ENCODE results near the gene VPS35L. TPM values are rescaled to one million over a fixed set of nuclear protein-coding genes. Genes with fewer than 3 reads are reported as not detected.
A peak's percentile ranks its signal among the peaks of the same experiment; 100 is the strongest.

Gene VPS35L
- total and polyA plus RNA-seq, 2 of the 13 experiments (the other 11 are each of a cell fraction or from before 2014, with no cell fraction given), result 1.4 to 1.6 TPM

DNA sequence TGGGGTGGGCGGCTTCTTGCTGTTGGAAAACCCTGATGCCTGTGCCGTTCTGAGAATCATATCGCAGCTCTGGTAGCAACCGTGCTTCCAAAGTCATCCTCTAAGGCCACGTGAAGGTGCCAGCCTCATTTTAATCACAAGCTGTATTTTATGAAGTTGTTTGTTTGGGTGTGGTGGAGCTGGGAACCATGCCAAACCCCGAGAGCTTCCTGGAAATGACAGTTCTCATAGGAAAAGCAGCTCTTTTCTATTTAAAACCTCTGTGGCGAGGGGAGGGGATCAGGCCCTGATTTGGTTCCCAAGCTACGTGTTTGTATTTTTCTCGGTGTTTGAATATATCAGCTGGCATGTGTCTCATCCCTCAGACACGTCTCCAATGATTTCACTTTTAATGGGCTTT, 140.8 kb downstream of the VPS35L start (continued):
- TF ChIP-seq ONECUT2 (CRISPR knock-in tag; IDR thresholded peaks at IDR 0.05) (no peak), NR0B2 (CRISPR knock-in tag; IDR thresholded peaks at IDR 0.05) (no peak), FOXO1 (CRISPR knock-in tag; IDR thresholded peaks at IDR 0.05) (no peak), KDM3A (CRISPR knock-in tag; IDR thresholded peaks at IDR 0.05; ENCODE audit: low read depth) (no peak), ZNF30 (CRISPR knock-in tag; IDR thresholded peaks at IDR 0.05) (no peak), NCOA5 (CRISPR knock-in tag; IDR thresholded peaks at IDR 0.05) (no peak)

- WGBS (ENCODE audit: low lambda C conversion rate), result 96% methylated on average over 15 of the region's 15 CpGs
- FAIRE-seq (no peak), ATAC-seq (no peak), DNase-seq (ENCODE audit: low spot score) (no peak)
- no peak overlapping the region for H2AFZ ChIP-seq (ENCODE audit: low read length)
- TF ChIP-seq ZNF260 (CRISPR knock-in tag; IDR thresholded peaks at IDR 0.05; ENCODE audit: borderline replicate concordance, low read depth) (no peak), HMGXB4 (CRISPR knock-in tag; IDR thresholded peaks at IDR 0.05; ENCODE audit: borderline replicate concordance in 1 of 2, low read depth in 1 of 2) (no peak), JARID2 (CRISPR knock-in tag; IDR thresholded peaks at IDR 0.05; ENCODE audit: insufficient replicate concordance) (no peak), MED8 (CRISPR knock-in tag; IDR thresholded peaks at IDR 0.05; ENCODE audit: insufficient replicate concordance) (peak; percentile 19), HNRNPL (IDR thresholded peaks at IDR 0.05; ENCODE audit: low read depth, low read length) (peak; percentile 71; the same call in 1 of the 2 replicates), HIVEP1 (CRISPR knock-in tag; IDR thresholded peaks at IDR 0.05) (no peak), AGO2 (optimal IDR thresholded peaks at IDR 0.05; ENCODE audit: low read depth, low read length) (peak; percentile 83), SKIL (CRISPR knock-in tag; IDR thresholded peaks at IDR 0.05; ENCODE audit: borderline replicate concordance) (no peak), MLLT10 (CRISPR knock-in tag; IDR thresholded peaks at IDR 0.05) (no peak)
- no peak overlapping the region for H3K9ac ChIP-seq (ENCODE audit: insufficient read depth, low read depth, low read length)
- no TSS peak for BruUV-seq (replicated peaks)
- no peaks in the 10 kb centered on the region for H3K79me2 ChIP-seq (ENCODE audit: insufficient read depth, low read length)
- H3K36me3 ChIP-seq (replicated peaks in 1 of 2; ENCODE audit: control insufficient read depth in 1 of 2, insufficient read depth in 2 of 2, low read length in 2 of 2), result peaks cover 2 to 10% of the 10 kb centered on the region in 2 experiments; a peak in 3 of 5 replicates
- intact Hi-C loops (cut with micrococcal nuclease; ENCODE audit: unreplicated experiment) (no loop called here), in situ Hi-C loops (cut with HindIII; ENCODE audit: extremely low pct_ligation_motif_present, low pct_unique_long_range_greater_than_20kb) (no loop called here)
- no peak overlapping the region for H3K4me3 ChIP-seq (replicated peaks in 1 of 3; ENCODE audit: insufficient read depth in 1 of 3, low read depth in 2 of 3, low read length in 3 of 3)
- peaks cover 20% of the 10 kb centered on the region for H3K4me1 ChIP-seq (ENCODE audit: insufficient read depth, low read length)
- ChIA-PET CTCF (ENCODE audit: low intra/inter-chr PET ratio, low total read pairs) (no interaction called here), POLR2A (no interaction called here)
- H3K9me3 ChIP-seq (ENCODE audit: low read length), result no peaks in the 10 kb centered on the region
- H3K4me2 ChIP-seq (ENCODE audit: low read depth, low read length), result no peak overlapping the region
- no peak overlapping the region for H3K27ac ChIP-seq (ENCODE audit: extremely low read length, insufficient read depth, low read length)
- H4K20me1 ChIP-seq (ENCODE audit: insufficient read depth, low read length), result peaks cover 4% of the 10 kb centered on the region; the same call in 1 of the 2 replicates
- H3K27me3 ChIP-seq (ENCODE audit: control insufficient read depth in 1 of 2, insufficient read depth in 2 of 2, low read length in 2 of 2), result no peaks in the 10 kb centered on the region
Measured at GRCh38 chr16:19696961-19697360, 141.5 kb downstream of the VPS35L start.

Data from HepG2 (cell line).